Glomerular visceral epithelial cell (primary cell): ENCODE results near the gene PDE6C.

Experiments
- DNase-seq: peaks from one replicate; pipeline ENCODE4 v3.0.0-alpha.2; 2016; ENCODE audit errors: extremely low spot score

Gene PDE6C

GRCh38 chr10:93594518-93594917, 17.8 kb upstream of the PDE6C start:
- no peak for DNase-seq

- no peak for DNase-seq
These were observed 16.8 kb upstream of the PDE6C start for GRCh38 chr10:93595378-93596161.

GRCh38 chr10:93596539-93596938, 15.8 kb upstream of the PDE6C start:
- no peak for DNase-seq

GRCh38 chr10:93597075-93597599, 15.2 kb upstream of the PDE6C start:
- DNase-seq = no peak

GRCh38 chr10:93598157-93598556, 14.2 kb upstream of the PDE6C start:
- no peak for DNase-seq

GRCh38 chr10:93599335-93599734, 13.0 kb upstream of the PDE6C start:
- no peak for DNase-seq

GRCh38 chr10:93599778-93600177, 12.6 kb upstream of the PDE6C start:
- DNase-seq = no peak

- no peak for DNase-seq
These were observed 11.7 kb upstream of the PDE6C start for GRCh38 chr10:93600446-93601145.

GRCh38 chr10:93601146-93601773, 11.1 kb upstream of the PDE6C start, which contains the start of gene RBP4:
RBP4 (minus strand) TSS chr10:93601235; CDS start chr10:93601028, 207 bp downstream.
- DNase-seq = no peak

GRCh38 chr10:93601774-93602162, 10.6 kb upstream of the PDE6C start:
- no peak for DNase-seq

- no peak for DNase-seq
These were observed 9.3 kb upstream of the PDE6C start for GRCh38 chr10:93603023-93603422.

- DNase-seq = no peak
These were observed 8.2 kb upstream of the PDE6C start for GRCh38 chr10:93604146-93604545.

GRCh38 chr10:93608421-93608820, 3.9 kb upstream of the PDE6C start:
- no peak for DNase-seq

- DNase-seq = no peak
These were observed 789 bp downstream of the PDE6C start for GRCh38 chr10:93613126-93613525.

- no peak for DNase-seq
These were observed 1.9 kb downstream of the PDE6C start for GRCh38 chr10:93614101-93614825.

- no peak for DNase-seq
These were observed 3.4 kb downstream of the PDE6C start for GRCh38 chr10:93615576-93616235.

GRCh38 chr10:93620925-93621324, 8.6 kb downstream of the PDE6C start:
- DNase-seq = no peak

- no peak for DNase-seq
These were observed 10.6 kb downstream of the PDE6C start for GRCh38 chr10:93622942-93623341.

- DNase-seq = no peak
These were observed 16.5 kb downstream of the PDE6C start for GRCh38 chr10:93628858-93629257.

- DNase-seq = no peak
These were observed 17.4 kb downstream of the PDE6C start for GRCh38 chr10:93629647-93630305.
